PFSK-1 (cell line): Measurements from ENCODE around the gene NFKBIA.

Experiments used
- FOXP2 ChIP-seq: optimal IDR thresholded peaks from 2 replicates; pipeline ENCODE3; 2011; ENCODE audit warnings: borderline replicate concordance, control low read depth, inconsistent platforms; ENCODE audit not compliant: insufficient read depth; ENCODE audit errors: extremely low read length, extremely low read depth
- POLR2AphosphoS5 ChIP-seq: IDR thresholded peaks from 2 replicates; pipeline ENCODE4 v1.6.1; 2012; ENCODE audit warnings: low read depth, mild to moderate bottlenecking, control low read depth, low read length, moderate library complexity
- REST ChIP-seq, 2 experiments: IDR thresholded peaks; 2 replicates each; pipeline versions ENCODE4 v1.6.1 to v1.8.0; 2011 to 2012; ENCODE audit warnings: low read depth in 2 of 2, low read length in 2 of 2, control low read depth in 1 of 2, inconsistent platforms in 1 of 2, mild to moderate bottlenecking in 1 of 2, moderate library complexity in 1 of 2; ENCODE audit not compliant: insufficient read depth in 1 of 2
- SIN3A ChIP-seq: IDR thresholded peaks from 2 replicates; pipeline ENCODE4 v1.6.1; 2012; ENCODE audit warnings: mild to moderate bottlenecking, low read length, moderate library complexity, borderline replicate concordance; ENCODE audit not compliant: insufficient read depth
- TAF1 ChIP-seq: IDR thresholded peaks from 2 replicates; pipeline ENCODE4 v1.6.1; 2012; ENCODE audit warnings: low read length, control low read depth, borderline replicate concordance; ENCODE audit not compliant: insufficient read depth

DNA sequence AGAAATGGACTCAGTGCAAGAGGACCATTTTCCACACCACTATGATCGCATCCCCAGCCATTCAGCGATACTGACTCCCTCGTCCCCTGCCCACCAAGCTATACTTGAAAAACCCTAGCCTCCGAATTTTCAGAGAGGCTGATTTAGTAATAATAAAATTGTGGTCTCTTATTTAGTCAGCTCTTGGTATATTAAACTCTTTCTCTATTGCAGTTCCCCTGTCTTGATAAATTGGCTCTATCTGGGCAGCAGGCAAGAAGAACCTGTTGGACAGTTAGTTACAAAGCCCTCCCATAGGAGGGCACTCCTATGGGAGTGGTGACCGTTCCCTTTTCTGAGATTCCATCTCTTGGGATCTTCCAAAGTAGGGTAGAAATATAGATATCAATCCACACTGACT lies 33.6 kb downstream of the NFKBIA start:
- no peak for TF ChIP-seq TAF1
- no peak for TF ChIP-seq REST (IDR thresholded peaks at IDR 0.05; ENCODE audit: insufficient read depth in 1 of 2, low read depth in 2 of 2, low read length in 2 of 2)
- TF ChIP-seq POLR2AphosphoS5 = no peak
- TF ChIP-seq SIN3A = no peak
- TF ChIP-seq FOXP2 = no peak
